Activated T-helper 9 cell treated with anti-CD3 and anti-CD28 coated beads, Interleukin-2, amount 50 U/mL, for 16 hours (primary cell): ENCODE measurements around the gene RPS8.
"Not testable (repeated sequence)": the region's sequence is repeated elsewhere in the genome, so short reads cannot be mapped to it uniquely, and the experiment has no call there.

Source experiments
- DNase-seq: peaks from one replicate; pipeline ENCODE4 v3.0.0-alpha.2; 2020; ENCODE audit warnings: low read depth

RPS8 gene

GRCh38 chr1:44775078-44775929 is at the start of gene RPS8:
RPS8 (plus strand) TSS chr1:44775540; CDS start chr1:44775597, 57 bp downstream.
- peak; percentile 85 for DNase-seq

- peak; percentile 88 for DNase-seq
Measured at GRCh38 chr1:44730741-44731512, 44.4 kb upstream of the RPS8 start, which contains the start of gene RNU5D-1. RNU5D-1 (minus strand) TSS chr1:44731170.

GRCh38 chr1:44733365-44733764 is 42.0 kb upstream of the RPS8 start:
- DNase-seq = no peak

GRCh38 chr1:44733784-44734183 is 41.6 kb upstream of the RPS8 start:
- no peak for DNase-seq

GRCh38 chr1:44735992-44736391 is 39.3 kb upstream of the RPS8 start:
- DNase-seq = no peak

GRCh38 chr1:44738953-44739306 is 36.4 kb upstream of the RPS8 start:
- not testable (repeated sequence) for DNase-seq

- peak; percentile 95 for DNase-seq
Measured at GRCh38 chr1:44739307-44740178, 35.8 kb upstream of the RPS8 start, which contains the start of gene KIF2C. KIF2C (plus strand) TSS chr1:44739837; CDS start chr1:44739933, 96 bp downstream.

- DNase-seq = no peak
Measured at GRCh38 chr1:44740179-44740617, 35.1 kb upstream of the RPS8 start.

- no peak for DNase-seq
Measured at GRCh38 chr1:44743211-44743610, 32.1 kb upstream of the RPS8 start.

- no peak for DNase-seq
Measured at GRCh38 chr1:44747878-44748277, 27.5 kb upstream of the RPS8 start.

GRCh38 chr1:44757420-44757819 is 17.9 kb upstream of the RPS8 start:
- no peak for DNase-seq

GRCh38 chr1:44759077-44759476 is 16.3 kb upstream of the RPS8 start:
- no peak for DNase-seq

- no peak for DNase-seq
Measured at GRCh38 chr1:44760876-44761275, 14.5 kb upstream of the RPS8 start.

GRCh38 chr1:44766421-44766820 is 8.9 kb upstream of the RPS8 start:
- not testable (repeated sequence) for DNase-seq

- DNase-seq = peak; percentile 12
Measured at GRCh38 chr1:44775930-44776729, 790 bp downstream of the RPS8 start.

GRCh38 chr1:44776730-44777068 is 1.4 kb downstream of the RPS8 start:
- DNase-seq = no peak

- DNase-seq = no peak
Measured at GRCh38 chr1:44777547-44777946, 2.2 kb downstream of the RPS8 start.

- no peak for DNase-seq
Measured at GRCh38 chr1:44777969-44778635, 2.8 kb downstream of the RPS8 start.

- DNase-seq = no peak
Measured at GRCh38 chr1:44778705-44779576, 3.6 kb downstream of the RPS8 start.
